Measurements from ENCODE around the gene SLC8A3.

SLC8A3 gene

DNA sequence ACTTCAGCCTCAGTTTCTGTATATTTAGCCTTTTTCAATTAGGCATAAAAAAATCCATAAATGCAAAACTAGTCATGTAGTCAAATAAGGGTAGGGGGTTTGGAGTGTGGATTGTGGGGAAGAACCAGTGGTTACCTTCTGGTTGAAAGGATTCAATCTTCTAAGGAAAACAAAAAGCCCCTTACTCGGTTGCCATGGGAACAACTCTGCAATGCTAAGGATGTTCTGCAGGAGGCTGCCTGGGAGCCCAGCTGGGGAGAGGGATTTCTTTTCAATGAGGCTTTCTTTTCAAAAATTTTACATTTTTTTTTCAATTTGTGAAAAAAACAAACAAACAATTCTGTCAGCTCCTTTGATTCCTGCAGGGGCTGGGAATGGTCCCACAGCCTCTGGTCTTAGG lies 67.2 kb downstream of the SLC8A3 start:
- H3K4me1 Mint-ChIP-seq (ENCODE audit: low read depth), result no peaks in the 10 kb centered on the region

DNA sequence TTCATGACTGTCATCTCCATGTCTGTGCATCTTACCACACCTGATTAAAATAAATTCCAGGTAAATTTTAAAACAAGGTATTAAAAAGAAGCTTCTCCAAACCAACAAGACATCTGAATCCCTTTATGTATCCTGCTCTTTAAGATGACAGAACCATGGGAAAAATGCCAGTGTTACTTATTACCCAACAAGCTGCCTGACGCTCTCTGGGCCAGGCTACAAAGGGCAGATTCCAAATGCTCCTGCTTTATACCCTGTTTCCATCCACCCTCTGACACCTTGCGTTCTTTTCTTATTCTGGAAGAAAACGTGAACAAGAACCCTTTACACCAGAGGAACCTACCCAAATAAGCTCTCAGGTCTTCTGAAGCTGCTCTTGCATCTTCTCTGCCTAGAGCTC lies 70.7 kb downstream of the SLC8A3 start:
- peaks cover 1% of the 10 kb centered on the region for H3K27me3 Mint-ChIP-seq
- H3K27ac Mint-ChIP-seq, result no peak overlapping the region
- H3K9me3 Mint-ChIP-seq, result no peaks in the 10 kb centered on the region
- no peak overlapping the region for H3K4me3 Mint-ChIP-seq
- intact Hi-C loops (cut with micrococcal nuclease), result no loop called here
- no peaks in the 10 kb centered on the region for H3K4me1 Mint-ChIP-seq (ENCODE audit: low read depth)
- H3K36me3 Mint-ChIP-seq (ENCODE audit: low read depth), result no peaks in the 10 kb centered on the region

More for the DNA sequence above, 67.2 kb downstream of the SLC8A3 start:
- intact Hi-C loops (cut with micrococcal nuclease), result no loop called here
- Mint-ChIP-seq H3K36me3 (ENCODE audit: low read depth) (no peaks in the 10 kb centered on the region), H3K27ac (no peak overlapping the region), H3K27me3 (no peaks in the 10 kb centered on the region), H3K4me3 (no peak overlapping the region), H3K9me3 (no peaks in the 10 kb centered on the region)

DNA sequence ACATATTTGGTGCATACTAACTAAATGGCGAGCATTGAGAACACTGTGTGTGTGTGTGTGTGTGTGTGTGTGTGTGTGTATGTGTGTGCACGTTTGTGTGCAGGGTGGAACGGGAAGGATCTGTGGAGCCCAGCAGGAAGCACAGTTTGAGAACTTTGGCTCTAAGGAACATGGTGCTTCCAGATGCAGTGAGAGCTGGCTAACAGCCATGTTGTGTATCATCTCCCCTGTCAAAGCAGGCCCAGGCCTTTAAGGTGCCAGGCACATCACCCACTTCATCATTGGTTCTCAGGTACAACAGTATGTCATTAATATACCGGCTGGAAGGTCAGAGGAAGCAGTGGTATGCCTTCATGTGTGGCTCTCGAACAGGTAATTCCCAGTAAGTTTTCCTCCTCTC lies 72.5 kb downstream of the SLC8A3 start:
- Mint-ChIP-seq H3K4me1 (ENCODE audit: low read depth) (no peaks in the 10 kb centered on the region), H3K27ac (no peak overlapping the region), H3K9me3 (no peaks in the 10 kb centered on the region), H3K36me3 (ENCODE audit: low read depth) (no peaks in the 10 kb centered on the region), H3K27me3 (peaks cover 5% of the 10 kb centered on the region), H3K4me3 (no peak overlapping the region)
- intact Hi-C loops (cut with micrococcal nuclease), result no loop called here

DNA sequence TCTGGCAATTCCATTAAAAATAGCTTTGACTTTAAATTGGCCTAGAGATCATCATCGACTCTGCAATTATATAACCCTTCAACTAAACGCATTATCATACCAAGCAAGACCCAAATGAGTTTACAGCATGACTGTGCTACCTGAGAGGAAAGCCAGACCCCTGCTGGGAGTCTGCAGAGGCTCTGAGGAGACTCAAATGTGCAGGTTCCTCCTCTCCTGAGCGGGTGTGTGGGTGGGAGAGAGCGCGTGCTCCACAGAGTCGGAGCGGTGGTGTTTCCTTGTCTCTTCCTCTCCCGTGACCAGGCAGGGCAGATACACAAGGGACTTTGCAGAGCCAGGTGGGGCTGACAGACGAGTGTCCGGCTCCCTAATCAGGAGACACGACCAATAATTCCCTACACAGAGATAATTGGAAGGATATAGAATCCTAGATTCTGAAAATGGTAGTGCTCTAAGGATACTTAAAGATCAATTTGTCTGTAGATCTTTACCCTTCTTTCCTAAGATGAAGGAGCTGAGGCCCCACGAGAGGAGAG lies 74.1 kb downstream of the SLC8A3 start:
- Mint-ChIP-seq H3K4me1 (ENCODE audit: low read depth) (no peaks in the 10 kb centered on the region), H3K36me3 (ENCODE audit: low read depth) (no peaks in the 10 kb centered on the region), H3K27me3 (peaks cover 5% of the 10 kb centered on the region), H3K27ac (no peak overlapping the region), H3K9me3 (no peaks in the 10 kb centered on the region), H3K4me3 (no peak overlapping the region)
- intact Hi-C loops (cut with micrococcal nuclease), result no loop called here

DNA sequence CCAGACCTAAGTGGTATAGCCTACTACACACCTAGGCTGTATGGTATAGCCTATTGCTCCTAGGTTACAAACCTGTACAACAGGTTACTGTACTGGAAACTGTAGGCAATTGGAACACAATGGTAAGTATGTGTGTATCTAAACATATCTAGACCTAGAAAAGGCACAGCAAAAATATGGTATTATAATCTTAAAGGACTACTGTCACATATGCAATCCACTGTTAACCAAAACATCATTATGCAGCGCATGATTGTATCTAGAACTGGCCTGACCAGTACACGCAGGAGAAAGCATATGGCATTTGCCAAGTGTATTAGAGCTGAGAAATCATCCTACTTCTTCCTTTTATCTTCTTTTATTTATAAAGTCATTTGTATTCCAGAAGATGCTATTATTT lies 75.5 kb downstream of the SLC8A3 start:
- H3K4me1 Mint-ChIP-seq (ENCODE audit: low read depth), result no peaks in the 10 kb centered on the region
- intact Hi-C loops (cut with micrococcal nuclease), result no loop called here

DNA sequence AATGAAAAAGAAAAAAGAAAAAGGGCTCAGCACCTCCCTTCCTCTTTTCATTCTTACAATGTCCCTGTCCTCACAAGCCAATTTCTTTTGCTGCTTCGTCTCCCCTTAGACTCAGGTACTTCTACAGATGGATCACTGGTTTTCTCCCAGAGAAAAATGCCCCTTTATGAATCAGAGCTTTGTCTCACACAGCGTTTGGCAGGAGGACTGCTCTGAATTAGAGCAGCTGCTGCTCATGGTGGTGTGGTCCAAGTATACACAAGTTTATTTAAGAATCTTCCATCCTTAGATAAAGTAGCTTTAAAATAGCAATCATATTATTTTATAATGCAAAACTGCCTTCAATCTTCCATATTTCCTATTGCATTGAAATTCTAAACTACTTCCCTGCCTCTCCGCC lies 80.3 kb downstream of the SLC8A3 start:
- H3K4me1 Mint-ChIP-seq (ENCODE audit: low read depth), result no peaks in the 10 kb centered on the region
- no peak overlapping the region for H3K27ac Mint-ChIP-seq
- H3K9me3 Mint-ChIP-seq, result no peaks in the 10 kb centered on the region
- intact Hi-C loops (cut with micrococcal nuclease), result no loop called here
- no peak overlapping the region for H3K4me3 Mint-ChIP-seq
- H3K27me3 Mint-ChIP-seq, result peaks cover 4% of the 10 kb centered on the region
- no peaks in the 10 kb centered on the region for H3K36me3 Mint-ChIP-seq (ENCODE audit: low read depth)

More for the DNA sequence above, 75.5 kb downstream of the SLC8A3 start:
- Mint-ChIP-seq H3K27me3 (peaks cover 5% of the 10 kb centered on the region), H3K9me3 (no peaks in the 10 kb centered on the region), H3K36me3 (ENCODE audit: low read depth) (no peaks in the 10 kb centered on the region), H3K4me3 (no peak overlapping the region), H3K27ac (no peak overlapping the region)

DNA sequence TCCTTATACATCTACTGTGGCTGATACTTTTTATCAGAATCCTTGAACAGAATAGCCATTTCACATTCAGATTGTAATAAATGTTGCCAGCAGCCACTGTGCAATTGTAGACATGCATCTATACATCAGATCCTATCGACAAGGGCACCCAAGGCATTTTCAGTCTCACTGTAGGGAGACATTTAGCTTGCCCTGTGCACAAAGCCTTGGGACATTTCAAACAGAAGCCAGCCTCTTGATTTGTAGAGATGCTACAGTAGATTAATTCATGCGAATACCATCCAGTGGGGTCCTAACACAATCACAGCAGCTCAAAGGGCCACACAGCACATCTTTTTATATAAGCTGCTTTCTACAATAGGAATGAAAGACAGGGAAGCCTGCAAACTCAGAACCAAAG lies 81.4 kb downstream of the SLC8A3 start:
- Mint-ChIP-seq H3K9me3 (no peaks in the 10 kb centered on the region), H3K27ac (no peak overlapping the region), H3K4me1 (ENCODE audit: low read depth) (no peaks in the 10 kb centered on the region), H3K36me3 (ENCODE audit: low read depth) (no peaks in the 10 kb centered on the region), H3K27me3 (peaks cover 4% of the 10 kb centered on the region), H3K4me3 (no peak overlapping the region)
- intact Hi-C loops (cut with micrococcal nuclease), result no loop called here

DNA sequence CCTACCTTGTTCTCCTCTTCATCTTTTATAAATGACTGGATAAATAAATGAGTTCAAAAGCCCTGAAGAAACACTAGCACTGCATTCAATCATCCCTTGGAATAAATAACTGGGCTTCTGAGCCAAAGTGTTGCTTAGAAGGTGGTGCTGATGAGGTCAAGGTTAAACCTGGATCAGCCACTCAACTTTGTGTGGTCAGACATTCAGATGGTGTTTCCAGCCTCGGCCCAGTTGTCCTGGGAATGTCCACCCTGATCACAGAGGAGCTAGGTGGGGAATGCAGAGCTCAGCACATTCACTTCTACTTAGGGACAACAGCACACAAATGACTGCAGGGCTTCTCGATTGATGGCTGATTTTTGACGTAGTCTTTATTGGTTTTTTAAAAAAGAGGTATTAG lies 88.7 kb downstream of the SLC8A3 start:
- Mint-ChIP-seq H3K36me3 (ENCODE audit: low read depth) (no peaks in the 10 kb centered on the region), H3K27me3 (peaks cover 2% of the 10 kb centered on the region), H3K27ac (no peak overlapping the region), H3K4me1 (ENCODE audit: low read depth) (peaks cover 8% of the 10 kb centered on the region), H3K4me3 (no peak overlapping the region), H3K9me3 (no peaks in the 10 kb centered on the region)
- intact Hi-C loops (cut with micrococcal nuclease), result no loop called here

DNA sequence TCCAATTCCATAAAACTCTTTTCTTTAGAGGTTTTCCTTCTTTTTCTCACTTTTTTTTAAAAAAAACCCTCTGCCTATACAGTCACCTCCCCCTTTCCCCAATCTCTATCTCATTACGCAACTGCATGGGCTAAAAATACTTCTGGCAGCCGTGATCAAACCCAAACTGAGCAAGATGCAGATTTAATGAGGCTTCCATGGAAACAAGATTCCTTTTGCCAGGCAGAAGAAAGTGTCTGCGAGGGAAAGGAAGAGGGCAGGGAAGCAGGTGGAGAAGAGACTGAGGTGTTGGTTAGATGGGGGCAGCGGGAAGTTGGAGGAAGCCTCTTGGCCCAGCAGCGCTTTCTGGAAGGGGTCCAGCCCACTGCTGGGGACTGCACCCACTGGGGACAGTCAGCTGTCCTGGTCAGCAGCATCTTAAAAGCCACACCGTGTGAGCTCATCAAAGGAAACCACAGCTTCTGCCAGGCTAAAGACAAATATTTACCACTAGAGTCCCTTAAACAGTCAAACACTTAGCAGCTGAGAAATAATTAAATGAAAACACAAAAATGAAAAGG lies 90.4 kb downstream of the SLC8A3 start:
- intact Hi-C loops (cut with micrococcal nuclease), result no loop called here
- H3K27ac Mint-ChIP-seq, result no peak overlapping the region
- no peaks in the 10 kb centered on the region for H3K9me3 Mint-ChIP-seq
- H3K36me3 Mint-ChIP-seq (ENCODE audit: low read depth), result no peaks in the 10 kb centered on the region
- peaks cover 8% of the 10 kb centered on the region for H3K4me1 Mint-ChIP-seq (ENCODE audit: low read depth)
- peaks cover 3% of the 10 kb centered on the region for H3K27me3 Mint-ChIP-seq
- H3K4me3 Mint-ChIP-seq, result no peak overlapping the region

DNA sequence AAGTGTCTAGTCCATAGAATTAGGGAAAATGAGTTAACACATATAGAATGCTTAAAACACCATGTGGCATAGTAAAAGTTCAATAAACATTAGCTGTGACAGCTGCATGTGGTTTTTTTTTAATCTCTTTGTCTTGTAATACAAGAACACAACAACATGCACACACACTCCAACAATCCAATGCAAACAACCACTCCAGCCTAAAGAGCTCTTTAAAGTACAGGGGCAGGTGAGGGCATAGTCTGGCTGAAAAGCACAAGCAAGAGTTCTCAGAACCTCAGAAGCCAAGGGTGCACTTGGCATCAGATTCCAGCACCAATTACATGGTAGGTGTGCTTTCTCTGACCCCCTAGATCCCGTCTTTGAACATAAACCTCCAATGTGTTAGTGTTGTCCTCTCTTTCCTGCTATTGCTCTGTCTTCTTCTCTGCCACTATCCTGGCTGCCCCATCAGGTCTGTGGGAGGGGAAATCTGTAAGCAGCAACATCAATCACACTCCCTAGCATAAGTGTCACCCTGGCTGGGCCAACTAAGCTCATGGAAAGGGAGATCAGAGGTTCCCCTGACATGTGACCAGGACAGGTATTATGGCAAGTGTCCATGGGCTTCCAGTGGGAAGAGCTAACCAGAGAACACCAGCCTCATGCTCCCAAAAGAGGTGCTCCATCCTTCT lies 91.0 kb downstream of the SLC8A3 start:
- H3K36me3 Mint-ChIP-seq (ENCODE audit: low read depth), result no peaks in the 10 kb centered on the region

DNA sequence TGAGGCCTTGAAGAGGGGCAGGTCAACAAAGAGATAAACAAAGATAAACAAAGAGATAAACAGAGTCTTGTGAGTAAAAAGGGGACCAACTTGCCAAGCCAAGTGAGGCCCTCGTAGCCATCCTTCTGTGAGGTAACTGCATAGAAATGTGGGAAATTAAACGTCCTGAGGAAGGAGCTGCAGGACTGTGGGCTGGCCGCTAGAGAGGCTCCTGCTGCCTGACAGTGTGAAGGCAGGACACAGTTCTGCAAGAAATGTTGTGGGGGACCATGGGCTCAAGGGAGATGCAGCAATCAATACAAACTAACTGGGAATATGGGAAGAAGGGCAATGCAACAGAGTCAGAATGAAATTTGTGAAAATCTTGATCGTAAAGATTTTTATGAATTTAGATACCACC lies 91.9 kb downstream of the SLC8A3 start:
- intact Hi-C loops (cut with micrococcal nuclease), result no loop called here
- Mint-ChIP-seq H3K9me3 (no peaks in the 10 kb centered on the region), H3K4me3 (no peak overlapping the region), H3K4me1 (ENCODE audit: low read depth) (peaks cover 8% of the 10 kb centered on the region), H3K27ac (no peak overlapping the region), H3K36me3 (ENCODE audit: low read depth) (no peaks in the 10 kb centered on the region), H3K27me3 (peaks cover 3% of the 10 kb centered on the region)

More for the DNA sequence above, 91.0 kb downstream of the SLC8A3 start:
- Mint-ChIP-seq H3K4me3 (no peak overlapping the region), H3K9me3 (no peaks in the 10 kb centered on the region), H3K4me1 (ENCODE audit: low read depth) (peaks cover 8% of the 10 kb centered on the region), H3K27ac (no peak overlapping the region), H3K27me3 (peaks cover 3% of the 10 kb centered on the region)
- intact Hi-C loops (cut with micrococcal nuclease), result no loop called here

DNA sequence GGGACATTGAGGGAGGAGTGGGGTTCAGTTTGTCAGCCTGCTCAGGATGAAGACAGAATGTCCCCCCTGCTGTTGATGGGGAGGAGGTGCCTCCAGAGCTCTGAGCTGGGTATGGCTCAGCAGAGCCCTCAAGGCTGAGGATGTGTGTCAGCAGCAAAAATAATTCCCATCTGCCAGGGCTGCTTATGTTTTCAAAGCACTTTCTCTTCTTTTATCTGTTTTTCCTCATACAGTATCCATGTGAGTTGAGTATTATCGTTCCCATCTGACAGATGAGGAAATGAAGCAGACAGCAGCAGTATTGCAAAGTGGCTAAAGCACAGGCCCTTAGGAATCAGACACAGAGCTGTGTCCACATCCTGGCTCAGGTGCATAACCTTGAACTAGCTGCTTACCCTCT lies 94.1 kb downstream of the SLC8A3 start:
- peaks cover 8% of the 10 kb centered on the region for H3K4me1 Mint-ChIP-seq (ENCODE audit: low read depth)
- peaks cover 3% of the 10 kb centered on the region for H3K27me3 Mint-ChIP-seq
- H3K36me3 Mint-ChIP-seq (ENCODE audit: low read depth), result no peaks in the 10 kb centered on the region
- H3K4me3 Mint-ChIP-seq, result no peak overlapping the region
- H3K27ac Mint-ChIP-seq, result no peak overlapping the region
- intact Hi-C loops (cut with micrococcal nuclease), result no loop called here
- H3K9me3 Mint-ChIP-seq, result no peaks in the 10 kb centered on the region

DNA sequence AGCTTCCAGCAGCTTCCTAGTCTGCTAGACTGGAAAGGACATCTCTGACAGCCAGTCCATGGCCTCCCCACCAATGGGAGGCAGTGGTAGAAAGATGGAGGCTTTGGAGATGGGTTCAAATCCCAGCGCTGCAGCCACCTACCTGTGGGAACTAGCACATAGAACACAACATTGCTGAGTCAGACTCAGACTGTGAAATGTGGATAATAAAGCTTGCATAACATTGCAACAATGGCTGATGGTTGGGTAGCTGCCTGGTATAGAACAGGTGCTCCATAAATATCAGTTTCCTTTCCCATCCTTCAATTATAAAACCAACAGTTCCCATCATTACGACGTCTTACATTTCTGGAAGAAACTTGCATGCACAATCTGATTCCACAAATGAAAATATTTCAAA lies 94.6 kb downstream of the SLC8A3 start:
- Mint-ChIP-seq H3K36me3 (ENCODE audit: low read depth) (no peaks in the 10 kb centered on the region), H3K4me3 (no peak overlapping the region), H3K9me3 (no peaks in the 10 kb centered on the region), H3K27ac (no peak overlapping the region), H3K27me3 (peaks cover 3% of the 10 kb centered on the region), H3K4me1 (ENCODE audit: low read depth) (peaks cover 8% of the 10 kb centered on the region)
- intact Hi-C loops (cut with micrococcal nuclease), result no loop called here

DNA sequence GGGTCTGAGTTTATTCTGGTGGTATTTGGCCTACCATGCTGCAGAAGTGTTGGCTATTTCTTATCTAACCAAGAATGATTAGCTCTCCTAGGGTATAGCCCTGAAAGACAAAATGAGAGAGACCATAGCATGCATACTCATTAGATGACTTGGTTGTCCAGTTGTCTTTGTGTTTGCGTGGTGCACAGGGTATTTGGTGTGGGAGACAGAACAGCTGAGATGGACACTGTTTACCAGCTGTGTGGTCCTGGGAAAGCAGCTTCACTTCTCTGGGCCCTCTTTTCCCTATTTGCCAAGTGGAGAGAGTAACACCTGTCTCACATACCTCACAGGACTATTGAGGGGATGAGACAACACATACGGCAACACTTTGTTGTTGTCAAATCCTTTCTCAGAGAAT lies 95.6 kb downstream of the SLC8A3 start:
- H3K9me3 Mint-ChIP-seq, result no peaks in the 10 kb centered on the region
- H3K4me1 Mint-ChIP-seq (ENCODE audit: low read depth), result peaks cover 4% of the 10 kb centered on the region
- H3K4me3 Mint-ChIP-seq, result no peak overlapping the region
- no peaks in the 10 kb centered on the region for H3K36me3 Mint-ChIP-seq (ENCODE audit: low read depth)
- intact Hi-C loops (cut with micrococcal nuclease), result no loop called here
- H3K27ac Mint-ChIP-seq, result no peak overlapping the region
- H3K27me3 Mint-ChIP-seq, result peaks cover 2% of the 10 kb centered on the region

DNA sequence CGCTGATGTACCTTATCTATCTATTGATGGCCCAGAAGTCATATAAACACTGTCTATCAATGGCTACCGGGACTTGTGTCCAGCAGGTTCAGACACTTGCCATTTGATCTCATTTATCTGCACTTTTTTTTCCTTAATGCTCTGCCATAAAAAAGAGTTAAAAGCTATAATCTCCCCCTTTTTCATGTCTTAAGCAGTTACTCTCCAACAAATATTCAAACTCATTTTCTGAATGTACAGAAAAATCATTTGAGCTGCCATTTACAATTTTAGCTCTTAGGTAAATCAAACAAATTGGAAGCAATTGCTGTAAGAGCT lies 101.4 kb downstream of the SLC8A3 start:
- Mint-ChIP-seq H3K36me3 (ENCODE audit: low read depth) (no peaks in the 10 kb centered on the region), H3K27ac (no peak overlapping the region), H3K27me3 (no peaks in the 10 kb centered on the region), H3K4me1 (ENCODE audit: low read depth) (peaks cover 4% of the 10 kb centered on the region), H3K4me3 (no peak overlapping the region), H3K9me3 (no peaks in the 10 kb centered on the region)
- intact Hi-C loops (cut with micrococcal nuclease), result loop anchor here (10.0 kb wide), 1 partner anchor 477 kb away; no protein-coding TSS in a partner anchor

All from dendritic cell treated with granulocyte-macrophage colony-stimulating factor and Interleukin-4, amounts not matched to agents 40 ng/mL and 50 ng/mL, for 4 days (primary cell).